SK-N-SH treated with all-trans-retinoic acid at 6 μM for 48 hours (cell line): ENCODE data around the gene ALDH3A1.

Source experiments
- BACH2 ChIP-seq: fragments of 250-450 bp; sonication (Bioruptor Pico); IDR thresholded peaks from 2 replicates; pipeline ENCODE4 v1.9.0; 2021; ENCODE audit warnings: mild to moderate bottlenecking, borderline replicate concordance
- CSDC2 ChIP-seq: fragments of 250-450 bp; sonication (Bioruptor Pico); IDR thresholded peaks from 2 replicates; pipeline ENCODE4 v1.5.0; 2020; ENCODE audit warnings: mild to moderate bottlenecking, moderate library complexity
- PATZ1 ChIP-seq: fragments of 250-450 bp; sonication (Bioruptor Pico); IDR thresholded peaks from 2 replicates; pipeline ENCODE4 v1.8.0; 2020; ENCODE audit warnings: mild to moderate bottlenecking, moderate library complexity, borderline replicate concordance
- RARB ChIP-seq: fragments of 250-450 bp; sonication (Bioruptor Pico); IDR thresholded peaks from 2 replicates; pipeline ENCODE4 v1.8.0; 2021; ENCODE audit warnings: mild to moderate bottlenecking, moderate library complexity
- TCF4 ChIP-seq: fragments of 250-450 bp; sonication (Bioruptor Pico); IDR thresholded peaks from 2 replicates; pipeline ENCODE4 v1.8.0; 2021; ENCODE audit warnings: mild to moderate bottlenecking, moderate library complexity, borderline replicate concordance
- TOX ChIP-seq: fragments of 250-450 bp; sonication (Bioruptor Pico); IDR thresholded peaks from 2 replicates; pipeline ENCODE4 v1.8.0; 2021; ENCODE audit warnings: mild to moderate bottlenecking, moderate library complexity, borderline replicate concordance
- ZC3H10 ChIP-seq: fragments of 250-450 bp; sonication (Bioruptor Pico); IDR thresholded peaks from 2 replicates; pipeline ENCODE4 v1.5.1; 2021; ENCODE audit warnings: mild to moderate bottlenecking, moderate library complexity
- ZFP3 ChIP-seq: fragments of 250-450 bp; sonication (Bioruptor Pico); IDR thresholded peaks from 2 replicates; pipeline ENCODE4 v1.5.0; 2020; ENCODE audit warnings: mild to moderate bottlenecking, moderate library complexity
- ZFP30 ChIP-seq: fragments of 450-650 bp; formaldehyde crosslinking; IDR thresholded peaks from 2 replicates; pipeline ENCODE4 v1.5.0; 2022; ENCODE audit warnings: mild to moderate bottlenecking, moderate library complexity
- ZNF70 ChIP-seq: fragments of 450-650 bp; formaldehyde crosslinking; IDR thresholded peaks from 2 replicates; pipeline ENCODE4 v1.5.0; 2020; ENCODE audit warnings: mild to moderate bottlenecking, moderate library complexity
- ZNF8 ChIP-seq: fragments of 450-650 bp; formaldehyde crosslinking; IDR thresholded peaks from 2 replicates; pipeline ENCODE4 v1.5.0; 2020; ENCODE audit warnings: mild to moderate bottlenecking, moderate library complexity

- TF ChIP-seq ZFP30 (no peak), PATZ1 (CRISPR knock-in tag) (no peak), RARB (CRISPR knock-in tag) (no peak), CSDC2 (CRISPR knock-in tag) (no peak), TCF4 (peak; percentile 23; the same call in 1 of the 2 replicates), TOX (no peak), BACH2 (CRISPR knock-in tag) (no peak), ZNF70 (CRISPR knock-in tag) (no peak), ZC3H10 (CRISPR knock-in tag) (no peak), ZFP3 (CRISPR knock-in tag) (no peak), ZNF8 (CRISPR knock-in tag) (no peak)
These were observed 20.0 kb downstream of the ALDH3A1 start for GRCh38 chr17:19728084-19728495.
